Esophagus muscularis mucosa (tissue), 4 donors: ENCODE data around the gene DCLK3.

Experiments
- CTCF ChIP-seq, 3 experiments: fragments of 200-600 bp in 2 of 3; fragments of 450-650 bp in 1 of 3; sonication (generic) in 2 of 3; IDR thresholded peaks; one replicate each; pipeline ENCODE4 v1.5.1; 2017 to 2019; ENCODE audit warnings: antibody characterized with exemption in 3 of 3, mild to moderate bottlenecking in 2 of 3, moderate library complexity in 1 of 3
- EP300 ChIP-seq: sonication (generic); formaldehyde crosslinking; IDR thresholded peaks from one replicate; pipeline ENCODE4 v1.6.1; 2017; ENCODE audit warnings: antibody characterized with exemption
- POLR2A ChIP-seq: fragments of 450-650 bp; IDR thresholded peaks from one replicate; pipeline ENCODE4 v1.6.1; 2017; ENCODE audit warnings: antibody characterized with exemption, moderate library complexity, mild to moderate bottlenecking, low read depth
- POLR2AphosphoS5 ChIP-seq, 2 donors: sonication (generic); formaldehyde crosslinking; IDR thresholded peaks; one replicate each; pipeline ENCODE4 v1.6.1; 2017; ENCODE audit warnings: antibody characterized with exemption in 2 of 2

- TF ChIP-seq CTCF (IDR thresholded peaks at IDR 0.05), result no peak
- TF ChIP-seq POLR2AphosphoS5 (IDR thresholded peaks at IDR 0.05), result no peak
- TF ChIP-seq POLR2A, result no peak
- no peak for TF ChIP-seq EP300
Observed at GRCh38 chr3:36730966-36731365, 33.4 kb downstream of the DCLK3 start.
